ENCODE data around the gene RAB9B. TPM values are rescaled to one million over a fixed set of nuclear protein-coding genes. Genes with fewer than 3 reads are reported as not detected.
"Not testable (repeated sequence)": the region's sequence is repeated elsewhere in the genome, so short reads cannot be mapped to it uniquely, and the experiment has no call there.

Gene RAB9B
- total RNA-seq, 1 donor: 0.86 TPM

DNA sequence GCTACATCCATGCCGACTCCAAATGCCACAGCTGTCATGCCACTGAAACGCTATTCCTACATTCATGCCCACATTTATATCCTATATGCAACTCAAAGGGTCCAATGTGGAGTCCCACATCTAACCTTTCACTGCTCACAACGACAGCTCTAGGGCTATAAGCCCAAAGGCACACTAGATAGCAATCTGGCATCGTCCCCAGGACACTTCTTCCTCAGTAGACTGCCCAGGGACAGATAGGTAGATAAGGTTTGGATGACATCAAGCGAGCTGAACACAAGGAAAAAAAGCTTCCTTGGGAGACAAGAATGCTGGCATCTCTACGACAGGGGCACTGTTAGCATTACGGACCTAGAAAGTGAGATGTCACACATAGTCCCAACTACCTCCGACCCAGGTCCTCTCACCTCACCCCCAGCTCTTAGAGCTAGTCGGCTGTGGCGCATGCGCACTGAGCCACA is 685 bp downstream of the RAB9B start:
- peak overlapping the region; percentile 57 for H3K4me3 ChIP-seq (ENCODE audit: low read depth, low read length)
- DNase-seq (ENCODE audit: low read depth): no peak
- TF ChIP-seq, protein P1, sequence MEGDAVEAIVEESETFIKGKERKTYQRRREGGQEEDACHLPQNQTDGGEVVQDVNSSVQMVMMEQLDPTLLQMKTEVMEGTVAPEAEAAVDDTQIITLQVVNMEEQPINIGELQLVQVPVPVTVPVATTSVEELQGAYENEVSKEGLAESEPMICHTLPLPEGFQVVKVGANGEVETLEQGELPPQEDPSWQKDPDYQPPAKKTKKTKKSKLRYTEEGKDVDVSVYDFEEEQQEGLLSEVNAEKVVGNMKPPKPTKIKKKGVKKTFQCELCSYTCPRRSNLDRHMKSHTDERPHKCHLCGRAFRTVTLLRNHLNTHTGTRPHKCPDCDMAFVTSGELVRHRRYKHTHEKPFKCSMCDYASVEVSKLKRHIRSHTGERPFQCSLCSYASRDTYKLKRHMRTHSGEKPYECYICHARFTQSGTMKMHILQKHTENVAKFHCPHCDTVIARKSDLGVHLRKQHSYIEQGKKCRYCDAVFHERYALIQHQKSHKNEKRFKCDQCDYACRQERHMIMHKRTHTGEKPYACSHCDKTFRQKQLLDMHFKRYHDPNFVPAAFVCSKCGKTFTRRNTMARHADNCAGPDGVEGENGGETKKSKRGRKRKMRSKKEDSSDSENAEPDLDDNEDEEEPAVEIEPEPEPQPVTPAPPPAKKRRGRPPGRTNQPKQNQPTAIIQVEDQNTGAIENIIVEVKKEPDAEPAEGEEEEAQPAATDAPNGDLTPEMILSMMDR (IDR thresholded peaks at IDR 0.05; ENCODE audit: insufficient read depth, low read depth, low read length): no peak

DNA sequence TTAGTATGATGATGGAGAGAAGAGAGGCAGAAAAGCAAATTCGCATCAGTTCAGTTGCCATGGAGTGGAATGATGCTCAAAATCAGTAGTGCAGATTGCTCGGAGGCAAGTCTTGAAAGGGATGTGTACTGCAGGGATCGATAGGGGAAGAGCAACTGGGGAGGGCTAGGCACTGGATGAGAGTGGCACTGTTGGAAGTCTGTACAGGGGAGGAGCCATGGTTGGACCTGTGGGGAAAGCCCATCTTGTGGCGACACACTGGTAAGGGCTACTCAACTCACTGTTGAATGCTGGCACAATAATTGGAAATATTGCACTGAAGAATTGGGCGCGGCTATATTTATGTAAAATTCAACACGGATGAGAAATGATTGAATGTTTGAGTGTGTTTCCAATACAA is 1.2 kb downstream of the RAB9B start:
- no peak for DNase-seq (ENCODE audit: low read depth)
- no peak overlapping the region for H3K4me3 ChIP-seq (ENCODE audit: low read depth, low read length)
- TF ChIP-seq, protein P1 (IDR thresholded peaks at IDR 0.05; ENCODE audit: insufficient read depth, low read depth, low read length): no peak

DNA sequence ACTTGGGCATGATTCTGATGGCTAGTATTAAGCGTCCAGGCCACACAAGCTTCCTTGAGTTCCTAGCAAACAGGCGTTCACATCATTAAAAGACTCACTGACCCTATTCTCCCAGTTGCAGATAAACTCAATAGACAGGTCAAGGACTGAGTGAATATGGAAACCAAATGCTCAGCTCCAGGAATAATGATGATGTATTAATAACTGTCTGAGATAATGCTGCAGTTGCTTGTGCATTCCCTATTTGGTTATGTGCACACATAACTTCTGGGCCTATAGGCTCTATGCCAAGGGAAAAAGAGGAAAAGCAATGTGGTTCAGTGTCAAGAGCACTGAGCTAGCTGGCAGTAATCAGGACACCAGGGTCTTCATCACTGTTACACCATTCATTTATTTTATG is 3.5 kb downstream of the RAB9B start:
- TF ChIP-seq, protein P1 (IDR thresholded peaks at IDR 0.05; ENCODE audit: insufficient read depth, low read depth, low read length): no peak
- no peak for DNase-seq (ENCODE audit: low read depth)
- no peak overlapping the region for H3K4me3 ChIP-seq (ENCODE audit: low read depth, low read length)

DNA sequence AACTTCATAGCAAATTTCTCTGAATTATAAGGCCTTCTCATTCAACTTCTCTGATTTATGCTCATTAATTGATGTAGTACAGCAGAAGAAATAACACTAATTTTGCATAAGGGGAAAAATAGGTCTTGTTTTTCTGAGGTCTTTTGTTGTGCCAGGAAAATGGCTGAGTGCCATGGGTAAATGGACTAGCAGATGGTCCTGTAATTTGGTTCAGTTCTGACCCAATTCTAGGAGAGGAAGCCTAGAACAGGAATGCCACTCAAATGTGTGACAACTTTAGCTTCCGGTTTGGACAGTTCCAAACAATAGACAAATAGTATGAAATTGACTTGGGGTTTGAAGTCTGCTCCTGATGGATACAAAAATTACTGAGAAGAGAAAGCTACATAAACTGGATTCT is 6.2 kb downstream of the RAB9B start:
- TF ChIP-seq, protein P1 (IDR thresholded peaks at IDR 0.05; ENCODE audit: insufficient read depth, low read depth, low read length): no peak
- no peak overlapping the region for H3K4me3 ChIP-seq (ENCODE audit: low read depth, low read length)
- DNase-seq (ENCODE audit: low read depth): no peak

DNA sequence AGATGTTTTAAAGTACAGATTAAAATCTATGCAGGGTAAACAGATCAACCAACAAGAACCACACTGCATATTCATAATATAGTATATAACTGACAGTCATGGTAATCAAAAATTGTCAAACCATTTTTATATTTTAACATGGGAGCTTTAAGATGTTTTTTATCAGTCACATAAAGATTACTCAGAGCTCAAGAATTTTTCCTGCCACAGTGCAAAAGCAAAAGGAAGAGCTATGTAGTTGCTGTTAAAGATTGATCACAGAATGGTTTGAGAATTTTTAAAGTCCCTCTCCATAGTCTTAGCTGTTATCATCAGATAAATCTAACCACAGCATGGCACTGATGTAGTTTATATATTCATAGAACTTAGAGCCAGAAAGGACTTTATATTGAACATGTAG is 8.5 kb downstream of the RAB9B start:
- no peak for DNase-seq (ENCODE audit: low read depth)
- H3K4me3 ChIP-seq (ENCODE audit: low read depth, low read length): no peak overlapping the region
- TF ChIP-seq, protein P1 (IDR thresholded peaks at IDR 0.05; ENCODE audit: insufficient read depth, low read depth, low read length): no peak

DNA sequence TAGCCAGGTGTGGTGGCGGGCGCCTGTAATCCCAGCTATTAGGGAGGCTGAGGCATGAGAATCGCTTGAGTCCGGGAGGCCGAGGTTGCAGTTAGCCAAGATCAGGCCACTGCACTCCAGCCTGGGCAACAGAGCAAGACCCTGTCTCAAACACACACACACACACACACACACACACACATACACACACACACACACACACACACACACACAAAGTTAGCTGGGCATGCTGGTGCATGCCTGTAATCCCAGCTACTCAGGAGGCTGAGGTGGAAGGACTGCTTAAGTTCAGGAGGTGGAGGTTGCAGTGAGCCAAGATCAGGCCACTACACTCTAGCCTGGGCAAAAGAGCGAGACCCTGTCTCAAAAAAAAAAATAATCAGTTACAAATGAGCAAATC is 11.3 kb downstream of the RAB9B start:
- DNase-seq (ENCODE audit: low read depth); H3K4me3 ChIP-seq (ENCODE audit: low read depth, low read length): not testable (repeated sequence)

DNA sequence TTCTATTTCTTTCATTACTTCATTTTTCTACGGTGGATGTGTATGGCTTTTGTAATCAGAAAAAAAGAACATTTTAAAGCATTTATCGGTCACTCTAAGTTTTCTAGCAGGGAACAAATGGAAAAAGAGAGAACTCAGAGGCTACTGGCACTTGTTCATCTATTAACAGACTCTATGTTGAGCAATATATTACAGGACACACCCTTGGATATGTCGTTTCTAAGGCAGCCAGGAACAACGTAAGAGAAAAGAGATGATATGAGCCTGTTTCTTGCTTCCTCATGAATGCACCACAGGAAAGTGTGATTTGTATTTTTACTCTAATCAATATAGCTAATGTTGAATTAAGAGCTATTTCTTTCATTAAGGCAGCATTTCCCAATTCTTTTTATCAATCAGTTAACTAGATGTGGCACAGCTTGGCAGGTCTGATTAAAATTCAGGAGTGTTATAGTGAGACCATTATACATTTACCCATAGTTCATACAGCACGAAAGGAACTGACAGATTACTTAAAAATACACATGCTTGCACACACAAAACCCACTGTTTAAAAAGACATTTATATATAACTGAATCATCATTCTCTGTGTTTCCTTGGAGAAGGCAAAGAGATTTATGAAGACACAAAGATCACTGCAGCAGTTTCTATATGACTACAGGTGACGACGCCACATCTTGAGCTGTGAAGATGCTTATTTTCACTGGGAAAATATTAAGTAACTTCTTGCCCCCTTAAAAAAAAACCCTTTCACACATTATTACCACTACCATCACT is 13.0 kb downstream of the RAB9B start:
- no peak overlapping the region for H3K4me3 ChIP-seq (ENCODE audit: low read depth, low read length)
- TF ChIP-seq, protein P1 (IDR thresholded peaks at IDR 0.05; ENCODE audit: insufficient read depth, low read depth, low read length): no peak
- DNase-seq (ENCODE audit: low read depth): no peak
